Activated CD4-positive, alpha-beta T cell treated with anti-CD3 and anti-CD28 coated beads, Interleukin-10, Interleukin-2, amounts not matched to agents 100 ng/mL and 50 ng/mL, durations not matched to agents 16 hours and 8 hours (primary cell): Measurements from ENCODE around the gene YIPF6.
A peak's percentile ranks its signal among the peaks of the same experiment; 100 is the strongest.
"Not testable (repeated sequence)": the region's sequence is repeated elsewhere in the genome, so short reads cannot be mapped to it uniquely, and the experiment has no call there.

Source experiments
- DNase-seq: peaks from one replicate; pipeline ENCODE4 v3.0.0-alpha.2; 2020

YIPF6 gene, protein sequence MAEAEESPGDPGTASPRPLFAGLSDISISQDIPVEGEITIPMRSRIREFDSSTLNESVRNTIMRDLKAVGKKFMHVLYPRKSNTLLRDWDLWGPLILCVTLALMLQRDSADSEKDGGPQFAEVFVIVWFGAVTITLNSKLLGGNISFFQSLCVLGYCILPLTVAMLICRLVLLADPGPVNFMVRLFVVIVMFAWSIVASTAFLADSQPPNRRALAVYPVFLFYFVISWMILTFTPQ

DNA sequence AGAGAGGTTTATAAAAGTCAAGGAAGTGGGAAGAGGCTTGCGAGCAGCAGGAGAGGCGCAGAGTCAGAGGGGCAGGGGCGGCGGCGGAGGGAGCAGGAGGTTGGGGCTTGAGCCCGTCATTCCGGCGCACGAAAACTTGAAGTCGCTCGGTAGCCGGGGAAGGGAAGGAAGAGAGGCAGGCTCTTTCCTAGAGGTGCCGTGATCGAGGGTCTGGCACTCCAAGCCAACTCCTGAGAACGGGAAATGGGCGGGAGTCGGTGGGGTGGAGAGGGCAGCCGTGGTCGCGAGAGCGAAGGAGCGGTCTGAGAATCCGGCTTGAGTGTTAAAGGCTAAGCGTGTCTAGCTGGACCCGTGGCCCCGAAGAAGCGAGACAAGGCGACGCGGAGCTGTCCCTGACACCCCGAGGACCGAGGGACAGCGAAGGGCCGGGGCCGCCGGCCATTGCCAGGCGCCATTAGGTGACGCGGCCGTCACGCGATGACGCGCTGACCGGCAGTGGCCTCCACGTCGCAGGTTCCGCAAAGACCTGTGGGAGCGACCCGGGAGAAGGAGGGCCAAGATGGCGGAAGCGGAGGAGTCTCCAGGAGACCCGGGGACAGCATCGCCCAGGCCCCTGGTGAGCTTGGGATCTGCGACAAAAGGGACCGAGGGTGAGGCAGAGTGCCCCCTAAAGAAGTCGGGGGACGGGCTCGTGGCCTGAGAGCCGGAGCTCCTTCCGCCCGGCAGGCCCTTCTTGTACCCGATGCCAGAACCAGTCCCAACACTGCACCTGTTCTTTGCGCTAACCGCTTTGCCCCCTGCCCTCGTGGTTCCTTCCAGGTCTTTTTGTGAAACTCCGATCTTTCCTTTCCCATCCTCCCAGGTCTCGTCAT, at the start of gene YIPF6:
YIPF6 (plus strand) TSS at position 544 of the 872 bp plus-strand sequence; CDS start at position 560, 16 bp downstream.
- peak; percentile 84 for DNase-seq

DNA sequence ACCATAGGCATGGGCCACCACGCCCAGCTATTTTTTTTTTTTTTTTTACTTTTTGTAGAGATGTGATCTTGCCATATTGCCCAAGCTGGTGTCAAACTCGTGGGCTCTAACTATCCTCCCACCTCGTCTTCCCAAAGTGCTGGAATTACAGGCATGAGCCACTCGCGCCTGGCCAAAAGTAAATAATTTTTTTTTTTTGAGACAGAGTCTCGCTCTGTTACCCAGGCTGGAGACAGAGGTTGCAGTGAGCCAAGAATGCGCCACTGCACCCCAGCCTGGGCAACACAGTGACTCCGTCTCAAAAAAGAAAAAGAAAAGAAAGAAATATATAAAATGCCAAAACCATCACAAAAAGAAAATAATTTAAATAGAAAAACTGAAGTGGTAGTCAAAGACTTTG, 47.1 kb upstream of the YIPF6 start:
- no peak for DNase-seq

DNA sequence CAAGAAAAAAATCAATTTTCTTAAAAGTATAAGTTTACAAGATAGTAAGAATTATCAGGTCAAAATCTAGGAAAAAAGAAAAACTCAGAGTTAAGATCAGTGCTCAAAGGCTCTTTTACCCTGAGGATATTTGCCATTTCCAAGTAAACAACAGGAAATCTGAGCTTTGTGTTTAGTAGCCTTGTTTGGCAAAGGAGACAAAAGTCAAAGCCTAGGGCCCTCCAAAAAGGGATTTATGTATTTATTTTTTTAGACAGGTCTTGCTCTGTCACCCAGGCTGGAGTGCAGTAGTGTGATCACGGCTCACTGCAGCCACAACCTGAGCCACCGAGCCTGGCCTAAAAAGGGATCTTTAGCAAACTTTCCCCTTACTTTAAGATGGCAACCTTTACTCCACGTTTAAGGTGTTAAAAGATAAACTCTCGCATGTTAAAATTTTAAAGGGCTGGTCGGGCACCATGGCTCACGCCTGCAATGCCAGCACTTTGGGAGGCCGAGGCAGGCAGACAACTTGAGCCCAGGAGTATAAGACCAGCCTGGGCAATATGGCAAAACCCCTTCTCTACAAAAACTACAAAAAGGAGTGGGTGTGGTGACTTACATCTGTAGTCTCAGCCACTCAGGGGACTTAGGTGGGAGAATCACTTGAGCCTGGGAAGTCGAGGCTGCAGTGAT, 44.2 kb upstream of the YIPF6 start:
- no peak for DNase-seq

DNA sequence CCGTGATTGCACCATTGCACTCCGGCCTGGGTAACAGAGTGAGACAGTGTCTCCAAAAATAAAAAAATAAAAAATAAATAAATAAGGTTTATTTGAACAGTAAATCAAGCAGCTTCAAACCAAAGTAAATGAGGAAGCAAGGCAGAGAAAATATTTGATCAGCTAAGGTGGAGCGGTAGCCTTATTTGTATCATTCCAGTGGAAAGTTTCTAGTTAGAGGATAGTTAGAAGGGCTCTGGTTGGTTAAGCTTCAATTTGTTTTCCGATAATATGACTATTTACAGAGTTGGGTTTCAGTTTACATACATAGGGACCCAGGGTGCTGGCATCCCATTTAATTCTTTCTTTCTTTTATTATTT, 43.7 kb upstream of the YIPF6 start:
- DNase-seq = no peak

DNA sequence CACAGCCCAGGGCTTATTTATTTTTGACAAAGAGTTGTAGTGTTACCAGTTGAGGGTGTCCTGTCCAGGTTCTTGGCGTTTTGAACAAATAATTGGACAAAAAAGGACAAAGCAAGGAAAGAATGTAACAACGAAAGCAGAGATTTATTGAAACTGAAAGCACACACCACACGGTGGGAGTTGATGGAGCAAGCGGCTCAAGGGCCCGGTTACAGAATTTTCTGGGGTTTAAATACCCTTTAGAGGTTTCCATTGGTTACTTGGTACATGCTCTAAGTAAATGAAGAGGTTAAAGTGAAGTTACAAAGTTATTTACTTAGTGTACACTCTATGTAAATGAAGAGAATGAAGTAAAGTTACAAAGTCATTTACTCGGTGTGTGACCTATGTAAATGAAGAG, 37.8 kb upstream of the YIPF6 start:
- no peak for DNase-seq

DNA sequence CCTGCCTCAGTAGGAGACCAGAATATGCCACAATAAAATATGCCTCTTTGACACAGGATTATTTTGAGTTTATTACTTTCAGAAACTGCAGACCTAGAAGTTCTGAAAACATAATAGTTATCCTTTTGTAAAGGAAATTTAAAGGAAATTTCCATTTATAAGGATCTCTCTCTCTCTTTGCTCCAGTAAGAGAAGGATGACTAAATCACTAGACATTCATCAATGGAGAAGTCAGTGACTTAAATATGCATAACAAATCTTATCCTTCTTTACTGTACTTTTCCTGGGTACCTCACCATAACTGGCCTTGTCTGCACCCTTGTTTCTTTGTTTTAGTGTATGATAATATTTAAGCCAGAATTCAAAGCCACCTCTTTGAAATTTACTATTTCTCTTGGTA, 37.3 kb upstream of the YIPF6 start:
- no peak for DNase-seq

DNA sequence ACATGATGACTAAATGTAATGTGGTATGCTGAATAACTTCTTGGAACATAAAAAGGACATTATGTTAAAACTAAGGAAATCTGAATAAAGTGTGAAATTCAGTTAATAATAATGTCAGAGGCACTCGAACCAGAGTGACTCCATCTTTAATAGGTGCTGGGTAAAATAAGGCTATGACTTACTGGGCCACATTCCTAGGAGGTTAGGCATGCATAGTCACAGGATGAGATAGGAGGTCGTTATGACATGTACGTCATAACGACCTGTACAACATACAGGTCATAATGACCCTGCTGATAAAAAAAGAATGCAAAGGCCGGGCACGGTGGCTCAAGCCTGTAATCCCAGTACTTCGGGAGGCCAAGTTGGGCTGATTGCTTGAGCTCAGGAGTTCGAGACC, 36.7 kb upstream of the YIPF6 start:
- DNase-seq = no peak

DNA sequence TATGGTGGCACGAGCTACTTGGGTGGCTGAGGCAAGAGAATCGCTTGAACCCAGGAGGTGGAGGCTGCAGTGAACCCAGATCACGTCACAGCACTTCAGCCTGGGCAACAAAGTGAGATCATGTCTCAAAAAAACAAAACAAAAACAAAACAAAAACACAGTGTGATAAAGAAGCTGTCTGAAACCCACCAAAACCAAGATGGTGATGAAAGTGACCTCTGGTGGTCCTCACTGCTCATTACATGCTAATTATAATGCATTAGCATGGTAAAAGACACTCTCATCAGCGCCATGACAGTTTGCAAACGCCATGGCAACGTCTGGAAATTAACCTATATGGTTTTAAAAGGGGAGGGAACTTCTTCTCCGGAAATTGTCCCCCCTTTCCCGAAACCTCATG, 36.2 kb upstream of the YIPF6 start:
- DNase-seq = peak; percentile 47

DNA sequence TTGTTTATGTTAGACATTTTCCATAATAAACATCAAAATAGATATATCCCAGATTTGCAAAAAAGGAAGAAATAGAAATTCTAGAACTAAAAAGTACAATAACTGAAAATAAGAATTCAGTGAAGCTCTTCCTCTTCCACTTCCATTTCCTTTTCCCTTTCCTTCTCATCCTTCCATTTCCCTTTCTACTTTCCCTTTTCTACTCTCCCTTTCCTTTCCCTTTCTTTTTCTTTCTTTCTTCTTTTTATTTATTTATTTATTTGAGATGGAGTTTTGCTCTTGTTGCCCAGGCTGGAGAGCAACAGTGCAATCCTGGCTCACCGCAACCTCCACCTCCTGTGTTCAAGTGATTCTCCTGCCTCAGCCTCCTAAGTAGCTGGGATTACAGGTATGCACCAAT, 35.0 kb upstream of the YIPF6 start:
- DNase-seq = no peak

DNA sequence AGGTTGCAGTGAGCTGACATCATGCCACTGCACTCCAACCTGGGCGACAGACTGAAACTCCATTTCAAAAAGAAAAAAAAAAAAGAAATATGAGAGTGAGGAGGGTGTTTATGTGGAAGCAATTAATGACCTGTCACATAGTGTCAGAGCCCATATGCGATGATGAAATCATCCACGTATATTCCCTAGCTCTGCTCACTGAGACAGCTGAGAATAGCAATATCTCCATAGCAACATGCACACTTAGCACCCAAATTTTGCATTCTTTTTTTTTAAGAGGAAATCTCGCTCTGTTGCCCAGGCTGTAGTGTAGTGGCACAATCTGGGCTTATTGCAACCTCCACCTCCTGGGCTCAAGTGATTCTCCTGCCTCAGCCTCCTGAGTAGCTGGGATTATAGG, 34.1 kb upstream of the YIPF6 start:
- DNase-seq = no peak

DNA sequence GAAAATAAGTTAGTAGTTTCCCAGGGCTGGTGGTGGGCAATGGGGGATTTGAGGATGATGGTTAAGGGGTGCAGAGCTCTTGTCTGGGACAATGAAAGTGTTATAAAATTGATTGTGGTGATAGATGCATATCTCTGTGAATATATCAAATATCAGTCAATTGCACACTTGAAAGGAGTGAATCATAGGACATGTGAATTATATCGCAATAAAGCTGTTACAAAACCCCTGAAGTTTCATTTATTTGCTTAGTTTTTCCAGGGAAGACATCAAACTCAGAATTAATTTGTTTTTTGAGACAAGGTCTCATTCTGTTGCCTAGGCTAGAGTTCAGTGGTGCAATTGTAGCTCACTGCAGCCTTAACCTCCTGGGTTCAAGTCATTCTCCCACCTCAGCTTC, 17.9 kb upstream of the YIPF6 start:
- DNase-seq = no peak

DNA sequence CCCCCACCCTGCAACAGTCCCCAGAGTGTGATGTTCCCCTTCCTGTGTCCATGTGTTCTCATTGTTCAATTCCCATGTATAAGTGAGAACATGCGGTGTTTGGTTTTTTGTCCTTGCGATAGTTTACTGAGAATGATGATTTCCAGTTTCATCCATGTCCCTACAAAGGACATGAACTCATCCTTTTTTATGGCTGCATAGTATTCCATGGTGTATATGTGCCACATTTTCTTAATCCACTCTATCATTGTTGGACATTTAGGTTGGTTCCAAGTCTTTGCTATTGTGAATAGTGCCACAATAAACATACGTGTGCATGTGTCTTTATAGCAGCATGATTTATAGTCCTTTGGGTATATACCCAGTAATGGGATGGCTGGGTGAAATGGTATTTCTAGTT, 12.7 kb upstream of the YIPF6 start:
- not testable (repeated sequence) for DNase-seq

DNA sequence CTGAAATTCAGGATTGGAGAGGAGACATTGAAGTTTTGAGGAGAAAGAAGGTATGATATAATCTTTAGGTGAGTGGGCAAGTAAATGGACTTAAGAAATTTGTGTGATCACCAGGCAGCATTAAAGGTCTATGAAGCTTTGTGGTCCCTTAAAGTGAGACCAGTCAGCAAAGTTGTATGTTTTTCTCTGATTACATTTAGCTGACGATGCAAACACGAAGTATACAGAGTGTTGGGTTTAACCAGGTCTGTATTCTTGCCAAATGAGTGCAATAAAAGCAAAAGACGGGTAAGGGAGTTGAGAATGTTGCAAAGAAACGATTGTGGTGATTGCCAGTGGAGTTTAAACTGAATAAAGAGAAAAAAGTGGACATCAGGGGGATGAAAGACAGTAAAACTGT, 11.6 kb upstream of the YIPF6 start:
- DNase-seq = no peak

DNA sequence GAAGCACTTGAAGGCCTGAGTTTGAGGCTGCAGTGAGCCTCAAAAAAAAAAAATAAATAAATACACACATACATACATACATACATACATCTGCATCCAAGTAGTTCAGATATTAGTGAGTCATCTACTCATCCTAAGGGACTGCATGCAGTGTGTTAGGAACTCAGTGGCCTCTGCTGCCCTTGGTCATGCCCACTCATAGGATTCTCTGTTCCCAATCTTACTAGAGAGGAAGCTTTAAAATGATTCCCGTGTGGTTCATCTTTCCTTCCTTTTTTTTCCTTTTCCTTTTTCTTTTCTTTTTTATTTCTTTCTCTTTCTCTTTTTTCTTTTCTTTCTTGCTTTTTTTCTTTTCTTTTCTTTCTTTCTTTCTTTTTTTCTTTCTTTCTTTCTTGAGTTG, 10.9 kb upstream of the YIPF6 start:
- no peak for DNase-seq

DNA sequence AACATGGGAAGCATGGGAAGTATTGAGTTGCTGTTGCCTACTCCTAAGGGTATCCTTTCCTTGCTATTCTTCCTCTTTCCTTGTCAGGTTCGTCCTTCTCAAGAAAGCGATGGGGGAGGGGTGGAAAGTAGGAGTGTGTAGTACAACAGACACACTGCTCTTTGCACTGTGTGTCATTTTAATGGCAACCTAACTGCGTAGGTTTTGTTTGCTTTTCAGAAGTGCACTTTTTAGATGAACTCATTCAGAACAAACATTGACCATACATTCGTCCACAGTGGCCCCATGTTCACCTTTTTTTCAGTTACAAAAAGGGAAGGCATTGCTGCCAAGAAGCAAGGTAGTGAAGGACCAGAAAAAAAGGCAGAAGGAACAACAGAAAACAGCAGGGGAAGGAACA, 10.2 kb upstream of the YIPF6 start:
- no peak for DNase-seq

DNA sequence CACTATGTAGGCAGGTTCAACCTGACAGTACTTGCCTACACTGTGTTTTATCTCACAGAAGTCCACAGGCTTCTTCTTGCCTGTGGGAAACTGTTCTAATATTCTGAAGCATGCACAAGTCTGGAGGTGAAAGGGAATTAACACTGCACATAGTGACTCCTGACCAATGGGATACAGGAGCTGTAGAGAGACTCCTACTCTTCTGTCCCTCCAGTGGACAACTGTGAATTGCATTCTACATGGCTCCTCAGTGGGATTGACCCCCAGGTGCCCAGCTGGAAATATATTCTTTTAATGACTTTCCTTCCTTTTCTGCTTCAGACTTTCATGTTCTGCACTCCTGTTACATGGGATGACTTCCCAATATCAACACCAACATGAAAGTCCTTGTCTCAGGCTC, 8.2 kb upstream of the YIPF6 start:
- DNase-seq = no peak

DNA sequence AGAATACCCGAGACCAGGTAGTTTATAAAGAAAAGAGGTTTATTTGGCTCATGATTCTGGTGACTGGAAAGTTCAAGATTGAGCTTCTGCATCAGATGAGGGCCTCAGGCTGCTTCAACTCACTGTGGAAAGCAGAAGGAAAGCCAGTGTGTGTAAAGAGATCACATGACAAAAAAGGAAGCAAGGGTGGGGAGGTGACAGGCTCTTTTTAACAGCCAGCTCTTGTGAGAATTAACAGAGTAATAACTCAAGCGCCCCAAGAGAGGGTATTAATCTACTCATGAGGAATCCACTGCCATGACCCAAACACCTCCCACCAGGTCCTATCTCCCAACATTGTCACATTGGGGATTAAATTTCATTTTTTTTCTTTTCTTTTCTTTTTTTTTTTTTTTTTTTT, 6.3 kb upstream of the YIPF6 start:
- DNase-seq = no peak

DNA sequence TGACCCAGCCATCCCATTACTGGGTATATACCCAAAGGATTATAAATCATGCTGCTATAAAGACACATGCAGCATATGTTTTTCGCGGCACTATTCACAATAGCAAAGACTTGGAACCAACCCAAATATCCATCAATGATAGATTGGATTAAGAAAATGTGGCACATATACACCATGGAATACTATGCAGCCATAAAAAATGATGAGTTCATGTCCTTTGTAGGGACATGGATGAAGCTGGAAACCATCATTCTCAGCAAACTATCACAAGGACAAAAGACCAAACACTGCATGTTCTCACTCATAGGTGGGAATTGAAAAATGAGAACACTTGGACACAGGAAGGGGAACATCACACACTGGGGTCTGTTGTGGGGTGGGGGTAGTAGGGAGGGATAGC, 5.1 kb upstream of the YIPF6 start:
- DNase-seq = not testable (repeated sequence)

DNA sequence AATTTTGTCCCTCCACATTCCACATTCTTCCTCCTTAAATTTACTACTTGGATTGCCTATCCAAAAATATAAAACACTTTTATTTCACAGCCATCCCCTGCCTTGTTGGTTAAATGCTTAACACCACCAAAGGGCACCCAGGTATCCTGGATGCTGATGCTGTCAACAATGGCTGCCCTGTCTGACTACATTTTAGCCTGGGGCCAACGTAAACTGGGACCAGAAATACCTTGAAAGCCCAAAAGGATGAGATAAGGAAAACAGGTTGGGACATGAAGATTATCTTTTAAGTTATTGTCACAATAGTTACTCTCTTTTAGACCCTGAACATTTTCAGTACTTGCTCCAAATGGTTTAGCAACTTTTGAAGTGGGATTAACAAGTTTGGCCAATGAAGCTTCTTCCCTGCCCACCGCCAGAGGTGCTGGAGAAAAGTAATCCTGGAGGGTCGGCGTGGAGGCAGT, 775 bp upstream of the YIPF6 start:
- DNase-seq = no peak

DNA sequence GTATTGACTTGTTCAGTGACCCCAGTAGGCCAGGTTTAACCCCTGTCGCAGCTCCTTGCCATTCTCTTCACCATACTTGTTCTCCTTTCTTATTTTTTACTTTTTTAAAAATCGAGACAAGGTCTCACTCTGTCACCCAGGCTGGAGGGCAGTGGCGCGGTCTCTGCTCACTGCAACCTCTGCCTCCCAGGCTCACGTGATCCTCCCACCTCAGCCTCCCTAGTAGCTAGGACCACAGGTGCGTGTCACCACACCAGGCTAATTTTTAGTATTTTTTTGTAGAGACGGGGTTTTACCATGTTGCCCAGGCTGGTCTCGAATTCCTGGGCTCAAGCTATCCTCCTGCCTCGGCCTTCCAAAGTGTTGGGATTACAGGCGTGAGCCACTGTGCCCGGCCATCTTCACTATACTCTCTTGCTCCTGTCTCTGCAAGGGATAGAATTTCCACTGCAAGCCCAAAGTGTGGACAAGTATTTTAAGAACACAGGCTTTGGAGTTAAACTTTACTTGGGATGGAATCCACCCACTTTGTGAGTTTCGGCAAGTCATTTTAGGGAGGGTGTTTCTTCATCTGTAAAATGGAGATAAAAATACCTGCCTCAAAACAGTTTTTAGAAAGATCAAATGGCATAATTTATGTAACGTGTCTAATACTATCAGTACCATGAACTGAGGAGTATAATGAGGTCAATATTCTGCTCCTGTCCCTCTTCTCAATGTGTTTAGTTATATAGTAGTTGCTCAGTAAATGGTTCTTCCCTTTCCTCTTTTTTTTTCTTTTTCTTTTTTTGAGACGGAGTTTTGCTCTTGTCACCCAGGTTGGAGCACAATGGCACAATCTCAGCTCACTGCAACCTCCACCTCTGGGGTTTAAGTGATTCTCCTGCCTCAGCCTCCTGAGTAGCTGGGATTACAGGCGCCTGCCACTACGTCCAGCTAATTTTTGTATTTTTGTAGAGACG, 973 bp downstream of the YIPF6 start:
- no peak for DNase-seq

DNA sequence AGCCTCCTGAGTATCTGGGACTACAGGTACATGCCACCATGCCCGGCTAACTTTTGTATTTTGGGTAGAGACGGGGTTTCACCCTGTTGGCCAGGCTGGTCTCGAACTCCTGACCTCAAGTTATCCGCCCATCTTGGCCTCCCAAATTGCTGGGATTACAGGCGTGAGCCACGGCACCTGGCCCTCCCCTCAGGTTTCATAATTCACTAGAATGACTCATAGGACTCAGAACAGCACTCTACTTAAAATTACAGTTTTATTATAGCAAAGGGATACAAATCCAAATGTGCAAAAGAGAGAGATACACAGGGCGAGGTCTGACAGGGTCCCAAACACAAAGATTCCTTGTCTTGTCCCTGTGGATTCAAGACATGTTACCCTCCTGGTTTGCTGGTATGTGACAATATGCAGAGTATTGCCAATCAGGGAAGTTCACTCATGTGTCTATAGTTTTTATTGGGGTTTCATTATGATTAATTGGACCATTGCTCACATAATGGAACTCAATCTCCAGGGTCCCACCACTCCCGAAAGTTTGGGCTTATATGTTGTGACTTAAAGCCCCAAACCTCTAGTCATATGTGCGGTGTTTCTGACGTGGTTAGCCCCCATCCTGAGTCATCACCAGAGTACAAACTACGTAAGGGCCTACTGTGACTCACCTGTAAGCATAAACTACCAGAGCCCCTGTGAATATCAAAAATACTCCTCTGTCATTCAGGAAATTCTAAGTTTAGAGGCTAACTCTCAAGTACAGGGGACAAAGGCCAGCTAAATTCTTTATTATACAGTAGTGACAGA, 5.2 kb downstream of the YIPF6 start:
- DNase-seq = peak; percentile 83

DNA sequence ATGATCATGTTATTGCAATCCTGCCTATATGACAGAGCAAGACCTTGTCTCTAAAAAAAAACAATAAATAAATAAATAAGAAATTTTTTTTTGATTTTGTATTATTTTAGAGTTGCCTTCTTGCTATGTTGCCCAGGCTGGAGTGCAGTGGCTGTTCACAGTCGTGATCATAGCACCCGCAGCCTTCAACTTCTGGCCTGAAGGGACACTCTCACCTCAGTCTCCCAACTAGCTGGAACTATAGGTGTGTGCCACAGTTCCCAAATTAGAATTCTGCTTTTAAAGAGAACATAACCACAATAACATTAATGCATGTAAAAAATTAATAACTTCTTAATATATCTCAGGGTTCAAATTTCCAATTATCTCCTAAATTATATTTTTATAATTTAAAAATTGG, 7.8 kb downstream of the YIPF6 start:
- no peak for DNase-seq
